Measurements from ENCODE around the gene SIKE1.

DNA sequence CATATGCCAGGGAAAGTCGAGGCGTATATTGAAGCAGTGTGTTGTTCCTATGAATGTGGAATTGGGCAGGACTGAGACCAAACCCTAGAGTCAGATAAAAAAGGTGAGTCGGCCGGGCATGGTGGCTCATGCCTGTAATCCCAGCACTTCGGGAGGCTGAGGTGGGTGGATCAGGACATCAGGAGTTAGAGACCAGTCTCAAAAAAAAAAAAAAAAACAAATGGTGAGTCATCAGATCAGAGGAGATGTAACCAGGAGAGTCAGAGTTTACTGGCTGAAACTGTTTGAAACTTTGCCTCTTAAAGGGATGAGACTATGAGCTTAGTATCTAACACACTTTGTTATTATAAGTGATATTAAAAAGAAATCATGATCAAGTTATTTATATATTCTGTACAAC, 47.8 kb upstream of the SIKE1 start:
- TF ChIP-seq SUZ12 (IDR thresholded peaks at IDR 0.05): no peak
- TF ChIP-seq FOXM1 (IDR thresholded peaks at IDR 0.05; ENCODE audit: borderline replicate concordance): no peak
